NCI-H1694 treated with DMSO at 0.1 percent for 48 hours (cell line): ENCODE measurements around the gene AMMECR1.
"Not testable (repeated sequence)": the region's sequence is repeated elsewhere in the genome, so short reads cannot be mapped to it uniquely, and the experiment has no call there.

Experiments used
- DNase-seq: peaks from one replicate; lab custom pipeline; 2025; lab: John Stamatoyannopoulos, UW

Gene AMMECR1

DNA sequence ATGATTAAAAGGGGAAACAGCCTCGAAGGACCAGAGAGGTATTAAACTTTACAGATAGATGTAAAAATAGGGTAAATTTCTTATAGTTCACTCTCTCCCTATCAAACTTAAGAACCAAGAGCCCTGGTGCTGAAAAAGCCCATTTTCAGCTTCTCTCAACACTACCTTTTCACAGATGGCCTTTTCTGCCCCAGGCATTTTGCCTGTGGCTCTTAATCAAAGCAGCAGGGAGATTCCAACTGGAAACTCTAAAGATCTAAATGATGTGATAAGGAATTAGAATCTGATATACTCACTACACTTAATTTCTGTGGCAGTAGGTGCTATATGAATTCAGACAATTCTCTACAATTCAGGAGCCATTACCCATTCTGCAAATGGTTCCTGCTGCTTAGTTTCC lies 60.0 kb downstream of the AMMECR1 start:
- no peak for DNase-seq

DNA sequence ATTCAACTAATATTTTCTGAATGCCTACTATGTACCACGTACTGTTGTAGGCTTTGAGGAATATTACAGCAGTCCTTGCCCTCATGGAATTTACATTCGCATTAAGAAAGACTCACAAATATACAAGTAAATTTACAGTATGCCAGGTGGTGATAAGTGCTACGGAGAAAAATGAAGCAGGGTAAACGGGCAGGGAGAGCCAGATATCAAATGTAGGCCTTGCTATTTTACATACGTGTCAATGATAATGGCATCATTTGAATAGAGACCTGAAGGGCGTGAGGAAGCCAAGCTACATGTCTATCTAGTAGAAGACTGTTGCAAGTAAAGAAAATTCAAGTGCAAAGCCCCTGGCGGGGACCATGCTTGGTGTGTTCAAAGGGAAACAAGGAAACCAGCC lies 65.2 kb downstream of the AMMECR1 start:
- DNase-seq, result no peak

DNA sequence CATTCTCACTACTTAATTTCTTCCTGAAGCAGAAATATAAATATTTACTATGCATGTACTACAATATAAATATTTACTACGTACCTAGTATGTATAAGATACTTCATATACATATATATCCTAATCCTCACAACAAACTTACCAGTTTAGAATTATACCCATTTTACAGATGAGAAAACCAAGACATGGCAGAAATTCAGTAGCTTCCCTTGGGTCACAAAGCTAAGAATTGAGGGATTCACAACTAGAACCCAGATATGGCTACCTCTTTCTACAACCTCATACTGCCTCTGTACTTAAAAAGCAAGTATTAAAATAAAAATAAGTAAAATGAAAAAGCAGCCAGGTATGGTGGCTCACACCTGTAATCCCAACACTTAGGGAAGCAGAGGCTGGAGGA lies 65.9 kb downstream of the AMMECR1 start:
- no peak for DNase-seq

DNA sequence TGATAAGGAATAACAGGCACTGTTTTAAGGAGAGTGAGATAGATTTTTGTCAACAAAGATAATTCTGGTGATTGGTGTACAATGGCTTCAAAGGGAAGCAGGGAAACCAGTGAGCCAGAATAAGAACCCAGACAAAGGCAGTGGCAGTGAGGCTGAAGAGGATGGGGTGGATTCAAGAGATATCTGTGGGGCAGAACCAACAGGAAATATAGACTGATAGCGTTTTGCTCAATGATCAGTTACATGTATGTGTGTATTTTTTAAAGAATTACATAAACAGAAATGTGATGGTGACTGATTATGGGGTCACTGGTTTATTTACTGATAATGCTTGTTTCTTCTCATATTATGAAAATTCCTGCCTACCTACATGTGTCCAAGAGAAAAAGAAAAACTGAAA lies 66.4 kb downstream of the AMMECR1 start:
- no peak for DNase-seq

DNA sequence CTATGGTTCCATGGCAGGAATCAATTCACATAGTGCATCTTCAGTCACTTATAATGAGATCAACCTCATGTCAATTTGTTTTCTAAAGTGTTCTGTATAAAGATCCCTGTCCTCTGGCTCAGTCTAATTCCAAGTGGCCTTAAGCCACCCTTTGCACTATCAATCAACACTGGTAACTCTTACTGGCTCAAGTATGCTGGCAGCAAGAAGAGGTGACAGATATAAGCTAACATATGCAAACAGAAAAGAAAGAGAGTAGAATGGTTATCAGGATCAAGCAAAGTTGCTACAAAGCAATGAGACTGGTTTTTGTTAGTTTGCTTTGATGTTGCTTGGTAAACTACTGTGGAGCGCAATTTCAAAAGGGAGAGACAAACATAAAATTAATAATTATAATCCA lies 67.0 kb downstream of the AMMECR1 start:
- no peak for DNase-seq

DNA sequence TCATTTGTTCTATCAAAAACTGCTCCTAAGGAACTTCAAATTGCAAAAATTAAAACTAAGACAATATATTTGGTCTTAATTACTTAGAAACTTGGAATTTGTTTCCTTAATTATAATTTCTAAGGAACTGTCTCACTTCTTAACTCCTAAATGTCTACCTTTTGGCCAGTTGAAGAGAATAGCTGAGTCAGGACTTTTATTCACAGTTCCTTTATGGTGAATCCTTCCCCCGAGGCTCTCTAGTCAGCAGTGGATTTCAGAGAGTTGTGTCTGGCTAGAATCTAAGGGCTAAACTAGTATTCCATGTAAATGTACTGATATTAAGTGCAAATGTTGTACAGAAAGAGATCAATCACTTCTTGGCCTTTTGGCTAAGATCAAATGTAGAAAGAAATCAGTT lies 69.3 kb downstream of the AMMECR1 start:
- no peak for DNase-seq

DNA sequence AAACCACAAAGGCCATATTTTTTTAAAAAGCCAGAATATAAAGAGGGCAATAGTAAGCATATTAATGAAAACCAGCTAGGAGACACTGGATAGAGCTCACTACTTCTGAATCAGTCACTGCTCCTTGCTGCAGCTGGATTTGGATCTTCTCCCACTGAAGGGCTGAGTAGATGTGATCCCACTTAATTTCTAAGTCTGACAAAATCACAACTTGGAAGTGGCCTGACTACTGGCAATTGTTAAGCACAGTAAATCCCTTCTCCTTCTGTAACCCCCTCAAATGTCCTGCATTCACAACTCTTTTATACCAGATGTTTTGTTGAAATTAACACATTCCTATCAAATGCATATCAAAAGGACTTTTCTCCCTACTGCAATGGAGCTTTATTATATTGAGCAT lies 72.9 kb downstream of the AMMECR1 start:
- DNase-seq, result no peak

DNA sequence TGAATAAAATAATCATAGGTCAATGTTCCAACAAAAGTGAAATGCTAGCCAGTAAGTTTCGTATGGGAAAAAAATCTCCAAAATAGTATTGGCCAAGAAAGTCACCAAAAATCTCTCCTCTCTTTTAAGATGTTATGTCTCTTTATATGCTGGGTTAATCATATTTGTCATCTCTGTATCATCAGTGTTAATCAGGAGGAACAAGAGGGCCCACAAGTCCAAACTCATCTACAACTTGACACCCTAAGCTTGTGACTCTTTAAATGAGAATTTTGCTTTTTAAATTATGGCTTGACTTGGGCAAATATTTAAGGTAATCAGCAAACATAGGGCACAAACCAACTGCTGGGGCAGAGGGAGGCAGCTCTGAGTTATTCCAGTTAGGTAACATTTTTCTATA lies 75.5 kb downstream of the AMMECR1 start:
- no peak for DNase-seq

DNA sequence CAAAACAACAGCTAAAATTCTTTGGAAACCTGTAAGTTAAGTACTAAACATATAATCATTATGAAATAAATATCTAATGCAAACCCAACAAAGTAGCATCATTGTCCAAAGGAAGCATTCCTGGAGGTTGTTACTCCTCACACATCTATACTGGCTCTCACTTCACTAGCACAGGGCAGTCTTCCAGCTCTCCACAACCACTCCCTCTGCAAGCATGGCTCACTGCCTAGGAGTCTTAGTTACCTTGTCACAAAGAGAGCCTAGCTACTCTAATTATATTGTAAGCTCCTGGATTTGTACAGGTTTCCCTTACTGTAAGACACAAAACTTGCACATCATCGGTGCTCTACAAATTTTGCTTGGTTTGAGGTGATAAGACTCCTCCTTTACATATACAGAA lies 76.1 kb downstream of the AMMECR1 start:
- DNase-seq, result no peak

DNA sequence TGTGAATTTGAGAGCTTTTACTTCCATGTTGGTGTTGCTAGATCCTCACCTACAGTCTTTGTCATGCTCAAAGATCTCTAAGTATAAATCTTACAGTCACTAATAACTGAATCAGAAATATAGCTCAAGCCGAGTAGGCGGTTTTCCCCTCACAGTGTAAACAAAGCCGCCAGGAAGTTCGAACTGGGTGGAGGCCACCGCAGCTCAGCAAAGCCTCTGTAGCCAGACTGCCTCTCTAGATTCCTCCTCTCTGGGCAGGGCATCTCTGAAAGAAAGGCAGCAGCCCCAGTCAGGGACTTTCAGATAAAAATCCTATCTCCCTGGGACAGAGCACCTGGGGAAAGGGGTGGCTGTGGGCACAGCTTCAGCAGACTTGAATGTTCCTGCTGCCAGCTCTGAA lies 79.6 kb downstream of the AMMECR1 start:
- DNase-seq, result not testable (repeated sequence)

DNA sequence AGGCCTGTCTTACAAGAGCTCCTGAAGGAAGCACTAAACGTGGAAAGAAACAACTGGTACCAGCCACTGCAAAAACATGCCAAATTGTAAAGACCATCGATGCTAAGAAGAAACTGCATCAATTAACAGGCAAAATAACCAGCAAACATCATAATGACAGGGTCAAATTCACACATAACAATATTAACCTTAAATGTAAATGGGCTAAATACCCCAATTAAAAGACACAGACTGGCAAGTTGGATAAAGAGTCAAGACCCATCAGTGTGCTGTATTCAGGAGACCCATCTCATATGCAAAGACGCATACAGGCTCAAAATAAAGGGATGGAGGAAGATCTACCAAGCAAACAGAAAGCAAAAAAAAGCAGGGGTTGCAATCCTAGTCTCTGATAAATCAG lies 86.4 kb downstream of the AMMECR1 start:
- DNase-seq, result not testable (repeated sequence)

DNA sequence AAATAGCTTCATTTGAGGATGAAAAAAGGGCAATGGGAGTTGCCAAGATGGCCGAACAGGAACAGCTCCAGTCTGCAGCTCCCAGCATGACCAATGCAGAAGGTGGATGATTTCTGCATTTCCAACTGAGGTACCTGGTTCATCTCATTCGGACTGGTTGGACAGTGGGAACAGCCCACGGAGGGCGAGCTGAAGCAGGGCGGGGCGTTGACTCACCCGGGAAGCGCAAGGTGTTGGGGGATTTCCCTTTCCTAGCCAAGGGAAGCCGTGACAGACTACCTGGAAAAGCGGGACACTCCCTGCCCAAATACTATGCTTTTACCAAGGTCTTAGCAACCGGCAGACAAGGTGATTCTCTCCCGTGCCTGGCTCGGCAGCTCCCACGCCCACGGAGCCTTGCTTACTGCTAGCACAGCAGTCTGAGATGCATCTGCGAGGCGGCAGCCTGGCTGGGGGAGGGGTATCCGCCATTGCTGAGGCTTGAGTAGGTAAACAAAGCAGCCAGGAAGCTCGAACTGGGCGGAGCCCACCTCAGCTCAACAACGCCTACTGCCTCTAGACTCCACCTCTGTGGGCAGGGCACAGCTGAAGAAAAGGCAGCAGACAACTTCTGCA lies 88.3 kb downstream of the AMMECR1 start:
- not testable (repeated sequence) for DNase-seq

DNA sequence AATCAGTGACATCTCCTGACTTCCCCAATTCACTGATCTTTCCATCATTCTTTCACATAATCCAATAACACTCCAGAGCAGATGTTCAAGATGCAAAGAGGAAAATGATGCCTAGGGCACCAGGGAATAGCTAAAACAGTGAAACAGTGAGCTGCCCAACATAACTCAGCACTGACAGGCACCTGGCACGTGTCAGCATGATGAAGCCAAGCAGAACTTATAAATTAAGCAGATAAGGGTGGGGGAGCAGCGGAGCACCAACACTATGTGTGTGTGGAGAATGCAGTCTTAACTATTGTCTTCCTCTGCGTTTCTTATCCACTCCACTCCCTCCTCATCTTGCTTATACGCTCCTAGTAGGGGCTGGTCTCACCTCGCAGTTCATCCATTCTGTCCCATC lies 89.4 kb downstream of the AMMECR1 start:
- DNase-seq, result no peak

DNA sequence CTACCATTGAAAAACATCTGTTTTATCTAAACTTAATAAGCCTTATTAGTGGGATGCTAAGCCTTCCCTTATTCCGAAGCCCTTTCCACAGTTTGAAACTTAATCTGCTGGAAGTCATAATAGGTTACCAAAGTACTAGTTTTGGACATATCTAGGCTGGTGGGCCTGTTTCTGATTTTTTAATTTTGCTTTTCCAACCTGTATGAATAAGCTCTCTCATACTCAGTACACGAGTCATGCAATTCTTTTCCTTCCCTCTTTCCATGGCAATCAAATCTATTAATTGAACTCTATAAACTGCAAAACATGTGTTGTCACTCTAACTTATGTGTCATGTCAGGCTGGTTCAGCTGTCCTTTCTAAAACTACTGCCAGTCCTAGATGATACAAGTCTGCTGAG lies 91.0 kb downstream of the AMMECR1 start:
- no peak for DNase-seq

DNA sequence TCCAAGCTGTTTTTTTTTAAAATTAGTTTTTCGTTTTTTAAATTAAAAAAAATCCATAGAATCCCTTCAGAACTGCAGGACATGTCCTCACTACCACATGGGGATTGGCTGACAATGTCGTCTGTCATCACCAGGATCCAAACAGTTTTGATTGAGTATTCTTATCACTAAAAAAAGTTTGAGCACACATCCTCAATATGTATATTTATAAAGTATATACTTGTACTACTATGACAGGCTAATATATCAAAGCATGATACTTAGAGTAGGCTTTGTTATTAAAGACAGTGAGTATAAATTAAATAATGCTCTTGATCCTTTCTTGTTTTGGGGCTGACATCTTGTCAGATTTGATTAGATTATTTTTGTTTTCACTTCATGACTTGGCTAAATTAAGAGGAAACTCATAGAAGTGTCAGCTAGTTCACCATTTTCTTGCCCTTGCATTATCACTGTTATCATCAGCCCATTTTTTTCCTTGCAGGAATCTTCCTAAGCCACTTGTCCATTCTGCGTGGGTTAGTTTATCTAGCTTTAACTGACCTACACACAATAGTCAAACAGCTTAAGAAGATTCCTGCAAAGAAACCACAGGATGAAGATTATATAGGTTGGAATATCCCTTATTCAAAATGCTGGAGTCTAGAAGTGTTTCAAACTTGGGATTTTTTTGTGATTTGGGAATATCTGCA lies 92.8 kb downstream of the AMMECR1 start:
- DNase-seq, result no peak

DNA sequence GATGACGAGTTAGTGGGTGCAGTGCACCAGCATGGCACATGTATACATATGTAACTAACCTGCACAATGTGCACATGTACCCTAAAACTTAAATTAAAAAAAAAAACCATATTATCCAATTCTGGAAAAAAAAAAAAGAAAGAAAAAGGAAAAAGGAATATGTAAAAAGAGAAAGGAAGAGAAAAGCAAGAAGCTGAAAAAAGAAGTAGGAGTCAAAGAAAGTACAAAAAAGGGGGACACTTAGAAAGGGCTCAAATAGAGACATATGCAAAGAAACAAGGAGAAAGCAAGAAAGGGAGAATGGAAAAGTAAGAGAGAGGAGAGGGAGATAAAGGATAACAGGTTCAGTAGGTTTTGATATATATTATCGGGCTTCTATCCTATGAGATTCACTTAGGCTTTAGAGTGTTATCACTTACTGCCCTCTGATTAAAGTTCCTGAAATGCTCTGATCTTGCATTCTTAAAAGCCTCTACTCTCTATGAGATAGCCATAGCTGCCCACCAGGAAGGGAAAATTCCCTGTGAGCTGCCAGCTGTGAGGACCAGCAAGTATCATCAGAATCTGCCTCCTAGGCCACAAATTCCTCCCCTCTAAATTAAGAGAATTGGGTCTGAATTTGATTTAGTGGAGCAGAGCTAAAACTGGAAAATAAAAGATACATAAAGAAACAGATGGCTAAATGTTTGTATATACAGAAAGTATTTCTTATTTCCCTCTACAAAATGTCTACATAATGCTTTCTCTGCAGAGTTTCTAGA lies 95.2 kb downstream of the AMMECR1 start:
- DNase-seq, result no peak

DNA sequence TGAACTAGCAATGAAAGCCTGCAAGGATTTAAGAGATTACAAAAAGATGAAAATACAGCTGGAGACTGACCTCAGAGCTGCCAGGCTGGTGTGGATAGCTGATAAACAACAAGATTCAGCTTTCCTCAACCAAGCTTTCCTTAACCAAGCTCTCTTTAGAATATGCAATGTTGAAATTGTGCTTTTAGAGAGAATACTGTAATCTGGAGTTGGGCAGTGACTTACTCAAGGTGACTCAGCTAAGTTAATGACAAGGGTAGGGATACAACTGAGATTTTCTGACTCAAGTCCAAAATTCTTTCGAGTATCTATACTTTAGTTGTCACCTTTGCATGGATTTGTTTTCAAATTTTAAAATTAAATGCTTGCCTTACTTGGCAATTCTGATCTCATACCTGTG lies 98.0 kb downstream of the AMMECR1 start:
- DNase-seq, result no peak

DNA sequence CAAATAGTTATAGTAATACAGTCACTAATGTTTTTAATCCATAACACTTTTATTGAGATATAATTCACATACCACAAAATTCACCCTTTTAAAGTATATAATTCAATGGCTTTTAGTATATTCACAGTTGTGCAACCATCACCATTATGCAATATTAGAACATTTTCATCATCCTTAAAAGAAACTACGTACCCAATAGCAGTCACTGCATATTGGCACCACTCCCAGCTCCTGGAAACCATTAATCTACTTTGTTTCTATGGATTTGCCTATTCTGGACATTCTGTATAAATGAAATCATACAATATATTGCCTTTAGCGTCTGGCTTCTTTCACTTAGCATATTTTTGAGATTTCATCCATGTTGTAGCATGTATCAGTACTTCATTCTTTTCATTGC lies 99.3 kb downstream of the AMMECR1 start:
- no peak for DNase-seq

DNA sequence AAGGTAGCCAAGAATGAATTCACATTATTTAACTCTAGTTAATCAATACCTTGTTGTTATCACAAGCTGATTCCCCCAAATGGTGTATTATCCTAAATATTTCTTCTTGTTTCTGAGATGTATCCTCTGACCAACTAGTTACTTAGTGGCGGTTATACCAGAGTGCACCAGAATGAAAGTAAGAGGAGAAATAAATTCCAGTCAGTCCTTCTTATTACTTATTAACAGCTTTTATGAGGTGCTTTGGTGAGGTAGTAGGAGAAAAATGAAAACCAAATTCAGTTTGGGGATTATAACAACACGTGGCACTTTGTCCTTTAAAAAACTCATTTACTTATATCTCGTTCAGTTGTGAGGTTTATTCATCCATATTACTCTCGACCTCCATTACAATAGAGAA lies 101.9 kb downstream of the AMMECR1 start:
- DNase-seq, result no peak

DNA sequence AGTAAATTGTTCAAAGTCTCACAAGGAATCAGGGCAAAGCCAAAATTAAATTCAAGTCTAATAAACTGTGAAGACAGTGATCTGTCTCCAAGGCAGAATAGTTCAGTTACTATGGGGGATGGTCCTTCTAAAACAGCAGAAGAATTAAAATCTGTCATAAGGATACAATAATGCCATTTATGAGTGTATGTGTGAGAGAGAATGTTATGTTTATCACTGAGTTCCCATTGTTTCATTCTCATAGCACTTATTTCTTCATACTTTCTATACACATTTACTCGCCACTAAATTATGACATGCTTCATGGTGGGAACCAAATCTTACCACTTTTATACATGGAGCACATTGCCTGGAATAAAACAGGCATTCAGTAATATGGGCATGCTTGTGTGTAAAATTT lies 102.5 kb downstream of the AMMECR1 start:
- DNase-seq, result no peak

DNA sequence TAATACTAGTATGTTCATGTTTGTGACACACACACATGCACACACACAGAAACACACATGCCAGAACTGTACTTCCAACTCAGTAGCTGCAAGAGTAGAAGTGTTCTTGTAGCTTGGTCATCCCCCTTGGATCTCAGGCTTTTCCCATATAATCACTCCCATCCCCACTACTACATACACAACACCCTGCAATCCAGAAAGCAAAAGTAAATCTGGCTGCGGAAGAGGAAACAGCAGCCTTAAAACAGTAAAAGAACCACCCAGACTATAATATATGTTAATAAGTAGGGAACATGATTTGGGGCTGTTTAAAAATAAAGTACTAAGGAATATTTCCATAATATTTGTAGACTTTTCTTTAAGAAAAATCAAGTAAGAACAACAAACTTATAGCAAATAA lies 103.2 kb downstream of the AMMECR1 start:
- DNase-seq, result no peak

DNA sequence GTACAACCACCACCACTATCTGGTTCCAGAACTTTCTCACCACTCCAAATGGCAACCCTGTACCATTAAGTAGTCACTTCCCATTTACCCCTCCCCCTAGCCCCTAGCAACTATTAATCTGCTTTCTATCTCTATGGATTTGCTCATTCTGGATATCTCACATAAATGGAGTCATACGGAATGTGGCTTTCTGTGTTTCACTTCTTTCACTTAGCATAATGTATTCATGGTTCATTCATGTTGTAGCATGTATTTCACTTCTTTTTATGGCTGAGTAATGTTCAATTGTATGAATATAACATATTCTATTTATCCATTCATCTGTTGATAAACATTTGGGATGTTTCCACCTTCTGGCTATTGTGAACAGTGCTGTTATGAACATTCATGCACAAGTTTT lies 104.7 kb downstream of the AMMECR1 start:
- no peak for DNase-seq

DNA sequence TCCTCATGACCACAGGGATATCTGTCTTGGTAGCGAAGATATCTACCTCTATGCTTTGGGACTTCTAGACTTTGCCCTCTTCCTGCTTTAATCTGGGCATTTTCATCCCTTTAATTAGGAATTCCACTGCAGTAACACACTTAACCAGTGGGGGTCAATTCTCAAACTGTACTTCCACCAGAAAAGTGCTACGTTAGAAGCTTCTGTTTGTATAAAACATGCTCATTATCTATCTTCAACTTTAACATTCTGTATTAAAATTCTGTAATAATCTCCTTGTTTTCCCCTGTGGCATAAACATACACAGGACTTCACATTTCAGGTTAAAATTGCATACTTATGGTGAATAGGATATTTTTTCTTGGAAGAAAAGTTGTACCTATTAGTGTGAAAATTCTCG lies 105.6 kb downstream of the AMMECR1 start:
- no peak for DNase-seq

DNA sequence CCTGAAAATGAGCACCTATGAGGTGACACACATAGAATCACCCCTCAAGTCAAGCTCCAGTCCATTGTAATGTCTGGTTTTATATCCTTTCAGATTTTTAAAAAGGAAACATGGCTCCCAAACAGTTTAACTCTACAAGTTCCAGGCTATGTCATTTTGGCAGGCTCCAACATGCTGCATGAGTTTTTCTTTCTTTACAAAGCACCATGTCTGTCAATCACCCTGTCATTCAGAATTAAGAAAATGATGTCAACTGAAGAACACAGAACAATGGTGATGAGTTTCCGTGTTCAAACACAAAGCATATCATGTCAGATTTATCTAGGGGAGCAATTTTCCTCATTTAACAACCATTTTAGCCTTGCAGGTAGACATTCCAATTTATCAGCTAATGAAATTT lies 106.5 kb downstream of the AMMECR1 start:
- DNase-seq, result no peak
